ENCODE data around the gene USP8. TPM values are rescaled to one million over a fixed set of nuclear protein-coding genes. Genes with fewer than 3 reads are reported as not detected.

The USP8 gene
- total and polyA plus RNA-seq, 9 donors, result 24.5 to 42.4 (median 29.3) TPM

DNA sequence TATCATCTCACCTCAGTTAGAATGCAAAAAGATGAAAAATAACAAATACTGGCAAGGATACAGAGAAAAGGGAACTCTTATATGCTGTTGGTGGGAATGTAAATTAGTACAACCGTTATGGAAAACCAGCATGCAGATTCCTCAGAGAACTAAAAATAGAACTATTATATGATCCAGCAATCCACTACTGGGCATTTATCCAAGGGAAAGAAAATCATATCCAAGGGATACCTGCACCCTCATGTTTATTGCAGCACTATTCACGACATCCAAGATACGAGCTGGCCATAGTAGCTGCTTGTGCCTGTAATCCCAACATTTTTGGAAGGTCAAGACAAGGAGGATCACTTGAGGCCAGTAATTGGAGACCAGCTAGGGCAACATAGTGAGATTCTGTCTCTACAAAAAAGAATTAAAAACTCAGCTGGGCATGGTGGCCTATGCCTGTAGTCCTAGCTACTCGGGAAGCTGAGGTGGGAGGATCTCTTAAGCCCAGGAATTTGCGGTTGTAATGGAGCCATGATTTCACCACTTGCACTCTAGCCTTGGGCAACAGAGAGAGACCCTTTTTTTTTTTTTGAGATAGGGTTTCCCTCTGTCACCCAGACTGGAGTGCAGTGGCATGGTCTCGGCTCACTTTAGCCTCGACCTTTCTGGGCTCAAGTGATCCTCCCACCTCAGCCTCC, 95.7 kb downstream of the USP8 start:
- H3K9me3 ChIP-seq (replicated peaks; ENCODE audit: control insufficient read depth, low read depth, low read length), result peaks cover 4% of the 10 kb centered on the region
- no CpG with 5 or more reads among the region's 7 CpGs for WGBS (ENCODE audit: insufficient coverage)
- no peaks in the 10 kb centered on the region for H3K4me1 ChIP-seq (ENCODE audit: control insufficient read depth, insufficient read depth, low read length)
- H3K4me3 ChIP-seq (ENCODE audit: low read length), result no peak overlapping the region
- H3K27ac ChIP-seq (ENCODE audit: low read length), result no peak overlapping the region
- H3K36me3 ChIP-seq (ENCODE audit: control insufficient read depth, insufficient read depth, low read length), result no peaks in the 10 kb centered on the region
- H3K27me3 ChIP-seq (ENCODE audit: control insufficient read depth, insufficient read depth, low read length), result no peaks in the 10 kb centered on the region
- peak; percentile 60 for DNase-seq

DNA sequence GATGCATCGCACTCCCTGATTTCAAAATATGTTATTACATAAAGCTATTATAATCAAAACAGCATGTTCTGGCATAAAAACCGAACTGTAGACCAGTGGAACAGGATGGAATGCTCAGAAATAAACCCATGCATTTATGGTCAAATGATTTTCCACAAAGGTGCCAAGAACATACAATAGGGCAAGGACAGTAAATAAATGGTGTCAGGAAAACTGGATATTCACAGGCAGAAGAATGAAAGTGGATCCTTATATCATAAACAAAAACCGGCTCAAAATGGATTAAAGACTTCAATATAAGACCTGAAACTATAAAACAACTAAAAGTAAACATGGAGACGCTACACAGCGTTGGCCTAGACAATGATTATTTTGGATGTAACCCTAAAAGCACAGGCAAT, 99.6 kb downstream of the USP8 start:
- Histone ChIP-seq H3K36me3 (ENCODE audit: control insufficient read depth, insufficient read depth, low read length) (no peaks in the 10 kb centered on the region), H3K27me3 (ENCODE audit: control insufficient read depth, insufficient read depth, low read length) (no peaks in the 10 kb centered on the region), H3K4me1 (ENCODE audit: control insufficient read depth, insufficient read depth, low read length) (no peaks in the 10 kb centered on the region), H3K9me3 (replicated peaks; ENCODE audit: control insufficient read depth, low read depth, low read length) (no peaks in the 10 kb centered on the region), H3K4me3 (ENCODE audit: low read length) (no peak overlapping the region), H3K27ac (ENCODE audit: low read length) (no peak overlapping the region)
- peak; percentile 92 for DNase-seq
- no CpG with 5 or more reads among the region's 5 CpGs for WGBS (ENCODE audit: insufficient coverage)

DNA sequence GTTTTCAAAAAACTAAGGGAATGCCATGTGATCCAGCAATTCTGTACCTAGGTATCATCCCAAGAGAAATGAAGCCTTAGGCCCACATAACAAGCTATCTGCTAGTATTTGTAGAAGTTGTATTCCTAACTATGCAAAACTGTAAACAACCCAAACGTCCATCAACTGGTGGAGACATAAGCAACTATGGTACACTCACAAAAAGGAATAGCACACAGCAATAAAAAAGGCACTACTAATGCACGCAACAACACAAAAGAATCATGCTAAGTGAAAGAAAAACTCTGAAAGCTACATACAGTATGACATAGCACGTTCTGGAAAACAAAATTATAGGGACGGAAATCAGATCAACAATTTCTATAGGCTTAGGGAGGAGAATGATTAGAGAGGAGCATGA, 107.0 kb downstream of the USP8 start:
- H3K36me3 ChIP-seq (ENCODE audit: control insufficient read depth, insufficient read depth, low read length), result no peaks in the 10 kb centered on the region
- no peaks in the 10 kb centered on the region for H3K4me1 ChIP-seq (ENCODE audit: control insufficient read depth, insufficient read depth, low read length)
- H3K4me3 ChIP-seq (ENCODE audit: low read length), result no peak overlapping the region
- no peaks in the 10 kb centered on the region for H3K27me3 ChIP-seq (ENCODE audit: control insufficient read depth, insufficient read depth, low read length)
- no peak for DNase-seq
- no peak overlapping the region for H3K27ac ChIP-seq (ENCODE audit: low read length)
- WGBS (ENCODE audit: insufficient coverage), result no CpG with 5 or more reads among the region's 4 CpGs
- no peaks in the 10 kb centered on the region for H3K9me3 ChIP-seq (replicated peaks; ENCODE audit: control insufficient read depth, low read depth, low read length)

DNA sequence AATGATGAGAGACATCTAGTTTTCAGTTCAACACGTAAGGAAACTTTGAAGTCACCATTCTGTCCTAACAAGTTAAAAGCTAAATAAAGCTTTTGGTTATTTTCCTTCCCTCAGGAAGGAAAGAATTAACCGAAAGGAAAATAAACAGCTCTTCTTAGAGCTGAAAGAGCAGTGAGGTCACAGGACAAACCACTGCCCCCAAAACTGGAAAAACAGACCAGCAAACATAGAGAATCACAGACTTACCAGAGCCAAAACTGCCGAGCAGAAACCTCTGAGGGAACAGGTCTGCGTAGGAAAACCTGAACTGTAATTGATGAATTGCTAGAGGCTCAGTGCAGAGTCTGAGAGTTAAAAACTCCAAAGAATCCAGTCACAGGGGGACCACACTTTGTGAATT, 107.6 kb downstream of the USP8 start:
- Histone ChIP-seq H3K4me1 (ENCODE audit: control insufficient read depth, insufficient read depth, low read length) (no peaks in the 10 kb centered on the region), H3K27ac (ENCODE audit: low read length) (no peak overlapping the region), H3K9me3 (replicated peaks; ENCODE audit: control insufficient read depth, low read depth, low read length) (no peaks in the 10 kb centered on the region), H3K27me3 (ENCODE audit: control insufficient read depth, insufficient read depth, low read length) (no peaks in the 10 kb centered on the region), H3K36me3 (ENCODE audit: control insufficient read depth, insufficient read depth, low read length) (no peaks in the 10 kb centered on the region), H3K4me3 (ENCODE audit: low read length) (no peak overlapping the region)
- no CpG with 5 or more reads among the region's 4 CpGs for WGBS (ENCODE audit: insufficient coverage)
- DNase-seq, result peak; percentile 50

DNA sequence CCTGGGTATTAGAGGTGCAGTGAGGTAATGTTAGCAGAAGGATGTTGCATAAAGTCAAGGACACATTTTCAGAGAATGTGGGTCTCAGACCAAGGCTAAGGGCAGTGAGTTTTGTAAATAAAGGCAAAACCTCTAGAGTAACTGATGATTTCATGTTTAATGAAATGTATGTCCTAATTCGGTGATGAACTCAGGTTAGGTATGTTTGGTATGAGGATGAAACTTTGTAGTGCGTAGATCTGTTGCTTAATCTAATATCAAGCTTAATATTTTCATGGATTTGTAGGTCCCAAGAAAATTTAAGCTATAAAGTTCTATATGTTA, 118.6 kb downstream of the USP8 start:
- Histone ChIP-seq H3K27ac (ENCODE audit: low read length) (no peak overlapping the region), H3K9me3 (replicated peaks; ENCODE audit: control insufficient read depth, low read depth, low read length) (no peaks in the 10 kb centered on the region), H3K27me3 (ENCODE audit: control insufficient read depth, insufficient read depth, low read length) (no peaks in the 10 kb centered on the region), H3K4me3 (ENCODE audit: low read length) (no peak overlapping the region), H3K4me1 (ENCODE audit: control insufficient read depth, insufficient read depth, low read length) (peaks cover 2% of the 10 kb centered on the region), H3K36me3 (ENCODE audit: control insufficient read depth, insufficient read depth, low read length) (no peaks in the 10 kb centered on the region)
- WGBS (ENCODE audit: insufficient coverage), result no CpG with 5 or more reads among the region's 2 CpGs
- peak; percentile 22 for DNase-seq

DNA sequence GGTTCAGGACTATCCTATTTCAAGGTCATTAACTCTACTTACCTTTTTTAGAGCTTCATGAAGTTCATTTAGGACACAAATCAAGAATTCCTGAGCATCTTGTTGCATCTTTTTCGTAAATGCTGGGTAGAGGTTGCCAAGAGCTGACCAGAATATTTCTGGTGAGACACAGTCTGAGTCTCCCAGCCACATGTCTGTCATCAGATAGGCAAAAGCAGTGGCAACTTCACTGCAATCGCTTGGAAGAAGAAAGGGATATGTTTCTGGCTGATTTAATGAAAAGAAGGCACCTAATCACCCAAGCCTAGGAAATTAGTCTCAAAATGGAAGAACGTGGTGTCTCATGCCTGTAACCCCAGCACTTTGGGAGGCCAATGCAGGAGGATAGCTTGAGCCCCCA, 119.4 kb downstream of the USP8 start:
- Histone ChIP-seq H3K4me3 (ENCODE audit: low read length) (no peak overlapping the region), H3K36me3 (ENCODE audit: control insufficient read depth, insufficient read depth, low read length) (no peaks in the 10 kb centered on the region), H3K9me3 (replicated peaks; ENCODE audit: control insufficient read depth, low read depth, low read length) (no peaks in the 10 kb centered on the region), H3K27me3 (ENCODE audit: control insufficient read depth, insufficient read depth, low read length) (no peaks in the 10 kb centered on the region), H3K27ac (ENCODE audit: low read length) (no peak overlapping the region), H3K4me1 (ENCODE audit: control insufficient read depth, insufficient read depth, low read length) (peaks cover 2% of the 10 kb centered on the region)
- 17% methylated on average over 1 of the region's 3 CpGs for WGBS (ENCODE audit: insufficient coverage)
- peak; percentile 14 for DNase-seq

DNA sequence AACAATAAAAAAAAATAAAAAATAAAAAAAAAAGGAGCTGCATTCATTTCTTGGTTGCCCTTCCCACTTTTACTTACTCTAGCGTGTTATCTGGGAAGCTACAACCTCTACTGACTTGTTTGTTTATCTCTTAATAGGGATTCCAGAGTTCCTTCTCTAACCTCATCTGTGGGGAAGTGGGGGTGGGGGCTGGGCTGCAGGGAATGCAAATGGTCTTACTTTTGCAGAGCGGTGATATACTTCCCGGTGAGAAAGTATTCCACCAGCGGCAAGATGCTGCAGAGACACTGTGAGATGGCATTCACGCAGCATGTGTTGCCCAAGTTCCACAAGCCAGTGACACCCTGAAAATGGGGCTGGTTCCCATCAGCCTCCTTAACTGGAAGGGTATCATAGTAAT, 120.2 kb downstream of the USP8 start:
- no peak for DNase-seq
- H3K4me1 ChIP-seq (ENCODE audit: control insufficient read depth, insufficient read depth, low read length), result peaks cover 2% of the 10 kb centered on the region
- no peaks in the 10 kb centered on the region for H3K36me3 ChIP-seq (ENCODE audit: control insufficient read depth, insufficient read depth, low read length)
- WGBS (ENCODE audit: insufficient coverage), result 51% methylated on average over 4 of the region's 5 CpGs
- H3K4me3 ChIP-seq (ENCODE audit: low read length), result no peak overlapping the region
- H3K27me3 ChIP-seq (ENCODE audit: control insufficient read depth, insufficient read depth, low read length), result no peaks in the 10 kb centered on the region
- no peak overlapping the region for H3K27ac ChIP-seq (ENCODE audit: low read length)
- no peaks in the 10 kb centered on the region for H3K9me3 ChIP-seq (replicated peaks; ENCODE audit: control insufficient read depth, low read depth, low read length)

DNA sequence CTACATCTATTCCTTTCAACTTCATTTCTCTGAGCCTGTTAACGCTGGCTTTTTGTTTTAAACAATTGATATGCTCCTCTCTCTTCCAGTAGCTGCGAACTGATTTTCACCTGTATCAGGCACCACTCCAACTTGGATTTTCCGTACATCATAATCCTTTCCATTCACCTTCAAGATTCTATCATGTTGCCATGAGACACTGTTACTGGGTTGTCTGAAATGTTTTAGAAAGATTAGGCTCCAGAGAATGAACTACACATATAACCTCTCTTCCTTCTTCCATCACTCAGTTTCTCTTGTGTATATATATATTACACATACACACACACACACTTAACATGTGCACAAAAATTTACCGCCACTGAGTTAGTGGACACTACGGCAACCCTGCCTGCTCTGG, 122.4 kb downstream of the USP8 start, which contains the start of gene USP50:
USP50 (minus strand) TSS at position 101 of the 400 bp plus-strand sequence. CDS start 141 bp downstream, outside the sequence.
- DNase-seq, result no peak
- H3K36me3 ChIP-seq (ENCODE audit: control insufficient read depth, insufficient read depth, low read length), result no peaks in the 10 kb centered on the region
- H3K4me3 ChIP-seq (ENCODE audit: low read length), result no peak within 1 kb of the TSS
- H3K9me3 ChIP-seq (replicated peaks; ENCODE audit: control insufficient read depth, low read depth, low read length), result no peaks in the 10 kb centered on the region
- 90% methylated on average over 2 of the region's 5 CpGs for WGBS (ENCODE audit: insufficient coverage)
- H3K27ac ChIP-seq (ENCODE audit: low read length), result no peak within 1 kb of the TSS
- H3K4me1 ChIP-seq (ENCODE audit: control insufficient read depth, insufficient read depth, low read length), result no peaks in the 10 kb centered on the region
- no peaks in the 10 kb centered on the region for H3K27me3 ChIP-seq (ENCODE audit: control insufficient read depth, insufficient read depth, low read length)

DNA sequence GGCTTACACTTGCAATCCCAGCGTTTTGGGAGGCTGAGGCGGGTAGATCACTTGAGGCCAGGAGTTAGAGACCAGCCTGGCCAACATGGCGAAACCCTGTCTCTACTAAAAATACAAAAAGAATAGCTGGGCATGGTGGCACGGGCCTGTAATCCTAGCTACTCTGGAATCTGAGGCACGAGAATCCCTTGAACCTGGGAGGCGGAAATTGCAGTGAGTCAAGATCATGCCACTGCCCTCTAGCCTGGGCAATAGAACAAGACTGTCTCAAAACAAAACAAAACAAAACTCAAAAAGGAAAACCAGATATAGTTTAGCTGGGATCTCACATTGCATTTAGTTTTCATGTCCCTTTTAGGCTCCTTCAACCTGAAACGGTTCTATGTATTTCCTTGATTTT, 125.1 kb downstream of the USP8 start:
- Histone ChIP-seq H3K9me3 (replicated peaks; ENCODE audit: control insufficient read depth, low read depth, low read length) (no peaks in the 10 kb centered on the region), H3K36me3 (ENCODE audit: control insufficient read depth, insufficient read depth, low read length) (no peaks in the 10 kb centered on the region), H3K27me3 (ENCODE audit: control insufficient read depth, insufficient read depth, low read length) (no peaks in the 10 kb centered on the region), H3K27ac (ENCODE audit: low read length) (no peak overlapping the region), H3K4me1 (ENCODE audit: control insufficient read depth, insufficient read depth, low read length) (no peaks in the 10 kb centered on the region), H3K4me3 (ENCODE audit: low read length) (no peak overlapping the region)
- WGBS (ENCODE audit: insufficient coverage), result 82% methylated on average over 5 of the region's 7 CpGs
- DNase-seq, result no peak

DNA sequence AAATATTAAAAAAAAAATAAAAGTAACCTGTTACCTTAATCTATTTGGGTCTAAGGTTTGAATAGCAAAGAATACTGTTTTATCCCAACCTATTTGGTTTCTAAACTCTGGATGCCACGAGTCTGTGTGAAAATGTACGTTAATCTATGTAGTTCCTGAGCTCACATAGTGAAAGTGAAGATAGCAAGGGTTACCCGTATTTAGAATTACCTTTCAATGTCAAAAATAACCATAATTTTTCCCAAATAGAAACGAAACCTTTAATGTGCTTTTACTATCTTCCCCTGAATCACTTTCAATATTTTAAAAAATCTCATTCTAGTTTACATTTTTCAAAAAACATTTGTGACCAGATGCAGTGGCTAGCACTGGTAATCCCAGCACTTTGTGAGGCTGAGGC, 128.0 kb downstream of the USP8 start:
- no CpG with 5 or more reads among the region's 4 CpGs for WGBS (ENCODE audit: insufficient coverage)
- no peak overlapping the region for H3K27ac ChIP-seq (ENCODE audit: low read length)
- H3K27me3 ChIP-seq (ENCODE audit: control insufficient read depth, insufficient read depth, low read length), result no peaks in the 10 kb centered on the region
- H3K4me3 ChIP-seq (ENCODE audit: low read length), result no peak overlapping the region
- no peak for DNase-seq
- H3K4me1 ChIP-seq (ENCODE audit: control insufficient read depth, insufficient read depth, low read length), result no peaks in the 10 kb centered on the region
- H3K36me3 ChIP-seq (ENCODE audit: control insufficient read depth, insufficient read depth, low read length), result no peaks in the 10 kb centered on the region
- no peaks in the 10 kb centered on the region for H3K9me3 ChIP-seq (replicated peaks; ENCODE audit: control insufficient read depth, low read depth, low read length)
